Uterus (tissue), 4 donors: Measurements from ENCODE around the gene ITIH1. TPM values are rescaled to one million over a fixed set of nuclear protein-coding genes. Genes with fewer than 3 reads are reported as not detected.

Source experiments
- DNase-seq, 2 donors: peaks; one replicate each; pipeline ENCODE4 v3.0.0-alpha.2; 2019 to 2020
- H3K27ac ChIP-seq, 2 donors: fragments of 200-600 bp; sonication (generic); 1 replicate in 1 of 2; 2 replicates in 1 of 2; pipeline ENCODE4 v1.5.1; 2016 to 2018
- H3K27me3 ChIP-seq, 2 donors: fragments of 200-600 bp; sonication (generic); one replicate each; pipeline ENCODE4 v1.5.1; 2018 to 2019; ENCODE audit warnings: control low read depth in 1 of 2
- H3K36me3 ChIP-seq, 2 donors: fragments of 200-600 bp; sonication (generic); one replicate each; pipeline ENCODE4 v1.5.1; 2019; ENCODE audit warnings: control low read depth in 1 of 2
- H3K4me1 ChIP-seq, 2 donors: fragments of 200-600 bp; sonication (generic); one replicate each; pipeline ENCODE4 v1.5.1; 2018 to 2019; ENCODE audit warnings: control low read depth in 1 of 2
- H3K4me3 ChIP-seq, 2 donors: fragments of 200-600 bp; sonication (generic); 1 replicate in 1 of 2; 2 replicates in 1 of 2; pipeline ENCODE4 v1.5.1; 2018 to 2019; ENCODE audit warnings: mild to moderate bottlenecking in 1 of 2
- H3K9me3 ChIP-seq, 2 donors: fragments of 200-600 bp; sonication (generic); one replicate each; pipeline ENCODE4 v1.5.1; 2019; ENCODE audit warnings: control low read depth in 1 of 2
- POLR2A ChIP-seq, 2 donors: fragments of 450-650 bp; IDR thresholded peaks; one replicate each; pipeline ENCODE4 v1.6.1; 2016; ENCODE audit warnings: antibody characterized with exemption in 2 of 2, mild to moderate bottlenecking in 1 of 2, moderate library complexity in 1 of 2
- intact Hi-C: fragments of 100-400 bp; cut with DNase I; formaldehyde crosslinking; loops from one replicate; pipeline ENCODE4 v1.15.1; 2023; ENCODE audit warnings: low total_unique reads
- total RNA-seq, 4 donors: library from RNA; depleted of rRNA in 3 of 4; stranded (reverse); fragments of >200 nt in 3 of 4; gene quantifications; one replicate each; pipeline versions ENCODE4 v1.1.0 to v1.2.4, GENCODE V29; 2014 to 2023
- TF ChIP-seq, protein P1 (sequence below), 4 experiments: fragments of 200-600 bp in 2 of 4; fragments of 450-650 bp in 2 of 4; sonication (generic) in 2 of 4; IDR thresholded peaks; one replicate each; pipeline ENCODE4 v1.5.1; 2016 to 2019; ENCODE audit warnings: antibody characterized with exemption in 4 of 4, mild to moderate bottlenecking in 2 of 4, moderate library complexity in 1 of 4
- donor health status: DM: yes; HTN: yes; CAD: no.

The ITIH1 gene
- total RNA-seq, 4 donors from 2014 or later, result 0.18 TPM; not detected in 3

DNA sequence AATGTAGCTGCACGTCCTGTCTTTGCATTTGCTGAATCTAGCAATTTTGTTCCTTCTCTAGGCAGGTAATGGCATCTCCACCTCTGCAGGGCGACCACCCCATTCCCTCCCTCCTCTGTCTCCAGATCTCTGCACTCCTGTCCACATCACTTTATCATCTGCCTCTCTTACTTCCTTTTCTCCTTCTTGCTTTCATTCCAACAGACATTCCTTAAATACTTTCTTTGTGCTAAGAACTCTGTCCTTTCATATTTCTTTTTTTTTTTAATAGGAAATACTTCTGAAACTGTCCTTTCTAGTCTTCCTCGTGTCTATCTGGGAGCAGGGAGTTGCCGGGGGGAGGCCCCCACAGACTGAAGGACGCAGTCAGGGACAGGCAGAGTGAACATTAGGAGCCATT, 24.4 kb downstream of the ITIH1 start:
- no peak overlapping the region for H3K27ac ChIP-seq
- TF ChIP-seq, protein P1, sequence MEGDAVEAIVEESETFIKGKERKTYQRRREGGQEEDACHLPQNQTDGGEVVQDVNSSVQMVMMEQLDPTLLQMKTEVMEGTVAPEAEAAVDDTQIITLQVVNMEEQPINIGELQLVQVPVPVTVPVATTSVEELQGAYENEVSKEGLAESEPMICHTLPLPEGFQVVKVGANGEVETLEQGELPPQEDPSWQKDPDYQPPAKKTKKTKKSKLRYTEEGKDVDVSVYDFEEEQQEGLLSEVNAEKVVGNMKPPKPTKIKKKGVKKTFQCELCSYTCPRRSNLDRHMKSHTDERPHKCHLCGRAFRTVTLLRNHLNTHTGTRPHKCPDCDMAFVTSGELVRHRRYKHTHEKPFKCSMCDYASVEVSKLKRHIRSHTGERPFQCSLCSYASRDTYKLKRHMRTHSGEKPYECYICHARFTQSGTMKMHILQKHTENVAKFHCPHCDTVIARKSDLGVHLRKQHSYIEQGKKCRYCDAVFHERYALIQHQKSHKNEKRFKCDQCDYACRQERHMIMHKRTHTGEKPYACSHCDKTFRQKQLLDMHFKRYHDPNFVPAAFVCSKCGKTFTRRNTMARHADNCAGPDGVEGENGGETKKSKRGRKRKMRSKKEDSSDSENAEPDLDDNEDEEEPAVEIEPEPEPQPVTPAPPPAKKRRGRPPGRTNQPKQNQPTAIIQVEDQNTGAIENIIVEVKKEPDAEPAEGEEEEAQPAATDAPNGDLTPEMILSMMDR (IDR thresholded peaks at IDR 0.05), result no peak
- no peak for TF ChIP-seq POLR2A (IDR thresholded peaks at IDR 0.05)
- no peak for DNase-seq
- H3K27me3 ChIP-seq, result no peaks in the 10 kb centered on the region
- intact Hi-C loops, result no loop called here
- H3K4me1 ChIP-seq, result no peaks in the 10 kb centered on the region
- H3K9me3 ChIP-seq, result no peaks in the 10 kb centered on the region
- H3K4me3 ChIP-seq, result no peak overlapping the region
- no peaks in the 10 kb centered on the region for H3K36me3 ChIP-seq

DNA sequence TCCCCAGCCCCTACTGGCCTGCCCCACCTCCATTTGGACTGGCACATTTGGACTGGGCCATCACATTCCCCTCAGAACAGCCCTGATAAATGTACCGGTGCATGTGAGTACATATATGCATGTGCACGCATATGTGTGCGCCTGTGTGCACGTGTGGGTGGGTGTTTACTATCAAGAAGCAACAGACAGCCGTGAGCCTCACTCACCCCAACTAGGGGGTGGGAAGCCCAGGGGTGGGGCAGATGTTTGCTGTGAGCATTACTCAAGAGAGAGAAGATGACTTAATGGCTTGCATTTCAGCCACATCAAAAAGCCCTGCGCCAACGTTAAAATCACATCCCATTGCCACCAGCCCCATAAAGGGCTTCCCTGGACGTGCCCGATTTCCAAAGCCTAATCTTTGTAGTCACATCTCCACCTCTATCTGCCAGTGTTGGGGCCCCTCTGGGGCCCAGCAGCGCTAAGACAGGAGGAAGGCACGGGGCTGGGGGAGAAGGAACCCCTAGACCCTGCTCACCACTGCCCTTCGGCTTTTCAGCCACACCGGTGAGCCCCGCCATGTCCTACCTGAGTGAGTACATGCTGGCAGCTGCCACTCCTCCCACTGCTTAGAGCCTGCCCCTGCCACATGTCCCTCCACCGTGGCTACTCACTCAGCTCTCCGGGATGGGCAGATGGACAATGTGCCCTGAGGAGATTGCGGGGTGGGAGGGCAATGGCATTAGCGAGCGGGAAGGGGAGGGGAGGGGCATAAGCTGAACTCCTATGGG, 28.1 kb downstream of the ITIH1 start:
- TF ChIP-seq, protein P1 (IDR thresholded peaks at IDR 0.05), result no peak
- TF ChIP-seq POLR2A (IDR thresholded peaks at IDR 0.05), result no peak
- no peak overlapping the region for H3K4me3 ChIP-seq
- intact Hi-C loops, result no loop called here
- no peaks in the 10 kb centered on the region for H3K4me1 ChIP-seq
- no peaks in the 10 kb centered on the region for H3K36me3 ChIP-seq
- H3K27ac ChIP-seq, result no peak overlapping the region
- no peaks in the 10 kb centered on the region for H3K27me3 ChIP-seq
- DNase-seq, result no peak
- no peaks in the 10 kb centered on the region for H3K9me3 ChIP-seq

DNA sequence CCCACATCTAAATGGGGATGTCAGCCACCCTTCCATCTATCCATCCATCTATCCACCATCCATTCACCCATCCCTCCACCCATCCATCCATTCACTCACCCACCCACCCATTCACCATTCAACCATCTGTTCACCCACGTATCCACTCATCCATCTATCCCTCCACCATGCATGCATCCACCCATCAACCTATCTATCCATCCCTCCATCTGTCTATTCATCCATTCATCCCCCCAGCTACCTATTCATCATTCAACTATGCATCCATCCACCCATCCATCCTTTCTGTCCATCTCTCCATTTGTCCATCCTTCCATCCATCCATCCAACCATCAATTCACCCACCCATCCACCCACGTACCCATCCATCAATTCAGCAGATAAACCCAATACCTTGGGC, 31.8 kb downstream of the ITIH1 start:
- TF ChIP-seq, protein P1 (IDR thresholded peaks at IDR 0.05), result no peak
- TF ChIP-seq POLR2A (IDR thresholded peaks at IDR 0.05), result no peak
- H3K27ac ChIP-seq, result no peak overlapping the region
- intact Hi-C loops, result no loop called here
- H3K4me1 ChIP-seq, result no peaks in the 10 kb centered on the region
- DNase-seq, result no peak
- no peak overlapping the region for H3K4me3 ChIP-seq
- H3K36me3 ChIP-seq, result no peaks in the 10 kb centered on the region
- H3K27me3 ChIP-seq, result no peaks in the 10 kb centered on the region
- H3K9me3 ChIP-seq, result no peaks in the 10 kb centered on the region

- Histone ChIP-seq H3K27me3 (no peaks in the 10 kb centered on the region), H3K36me3 (no peaks in the 10 kb centered on the region), H3K9me3 (no peaks in the 10 kb centered on the region), H3K4me1 (no peaks in the 10 kb centered on the region), H3K4me3 (no peak overlapping the region), H3K27ac (no peak overlapping the region)
- intact Hi-C loops, result no loop called here
- no peak for DNase-seq
- no peak for TF ChIP-seq POLR2A (IDR thresholded peaks at IDR 0.05)
- TF ChIP-seq, protein P1 (IDR thresholded peaks at IDR 0.05), result no peak
These were observed 32.4 kb downstream of the ITIH1 start for GRCh38 chr3:52809662-52810377.

- Histone ChIP-seq H3K4me3 (no peak overlapping the region), H3K4me1 (no peaks in the 10 kb centered on the region), H3K27me3 (no peaks in the 10 kb centered on the region), H3K36me3 (no peaks in the 10 kb centered on the region), H3K9me3 (no peaks in the 10 kb centered on the region), H3K27ac (no peak overlapping the region)
- TF ChIP-seq, protein P1 (IDR thresholded peaks at IDR 0.05), result no peak
- no peak for TF ChIP-seq POLR2A (IDR thresholded peaks at IDR 0.05)
- intact Hi-C loops, result no loop called here
- no peak for DNase-seq
These were observed 33.5 kb downstream of the ITIH1 start for GRCh38 chr3:52810923-52811322.
